HEK293 (cell line): Measurements from ENCODE around the gene WDR70.
A peak's percentile ranks its signal among the peaks of the same experiment; 100 is the strongest.
"Not testable (repeated sequence)": the region's sequence is repeated elsewhere in the genome, so short reads cannot be mapped to it uniquely, and the experiment has no call there.

ENCODE experiments used
- CTCF ChIA-PET: fragments of 350-600 bp; formaldehyde crosslinking; extraction: SDS; loops from one replicate; lab custom pipeline; 2021; ENCODE audit warnings: antibody characterized with exemption; lab: Yijun Ruan, JAX
- POLR2A ChIA-PET: fragments of 300-600 bp; formaldehyde crosslinking; extraction: SDS; loops from one replicate; lab custom pipeline; 2020; ENCODE audit warnings: antibody characterized with exemption, inconsistent platforms; lab: Yijun Ruan, JAX
- H3K27ac ChIP-seq: fragments of 200-500 bp; sonication (Bioruptor generic); 2 replicates; pipeline ENCODE4 v1.5.1; 2014; ENCODE audit warnings: low read depth, low read length, control low read depth, inconsistent platforms; ENCODE audit errors: extremely low read depth
- H3K36me3 ChIP-seq, 2 experiments: fragments of 200-500 bp in 1 of 2; sonication (Bioruptor generic) in 1 of 2; 1 replicate in 1 of 2; 2 replicates in 1 of 2; pipeline ENCODE4 v1.5.1; 2014 to 2017; ENCODE audit warnings: inconsistent platforms in 2 of 2, low read length in 2 of 2; ENCODE audit not compliant: control insufficient read depth in 2 of 2, insufficient read depth in 1 of 2
- H3K4me1 ChIP-seq: fragments of 200-500 bp; sonication (Bioruptor generic); 2 replicates; pipeline ENCODE4 v1.5.1; 2014; ENCODE audit warnings: mild to moderate bottlenecking, low read length, inconsistent platforms; ENCODE audit not compliant: control insufficient read depth, insufficient read depth
- H3K4me3 ChIP-seq: 2 replicates; pipeline ENCODE4 v1.5.1; 2011; ENCODE audit warnings: low read depth, mild to moderate bottlenecking, control low read depth, low read length, moderate library complexity
- H3K9me3 ChIP-seq: fragments of 200-500 bp; sonication (Bioruptor generic); 2 replicates; pipeline ENCODE4 v1.5.1; 2014; ENCODE audit warnings: low read depth, low read length, inconsistent platforms; ENCODE audit not compliant: control insufficient read depth, insufficient read depth
- BCL11B ChIP-seq: fragments of 450-650 bp; formaldehyde crosslinking; IDR thresholded peaks from 2 replicates; pipeline ENCODE4 v1.5.1; 2016; ENCODE audit warnings: low read depth, missing biosample characterization, missing genetic modification characterization
- KLF1 ChIP-seq: fragments of 450-650 bp; formaldehyde crosslinking; IDR thresholded peaks from 2 replicates; pipeline ENCODE4 v1.5.1; 2016; ENCODE audit warnings: missing biosample characterization, missing genetic modification characterization
- KLF7 ChIP-seq: fragments of 450-650 bp; formaldehyde crosslinking; IDR thresholded peaks from 2 replicates; pipeline ENCODE4 v1.5.1; 2016; ENCODE audit warnings: missing biosample characterization, missing genetic modification characterization, borderline replicate concordance
- KLF8 ChIP-seq: fragments of 450-650 bp; formaldehyde crosslinking; IDR thresholded peaks from 2 replicates; pipeline ENCODE4 v1.5.1; 2016; ENCODE audit warnings: missing biosample characterization, missing genetic modification characterization
- MYNN ChIP-seq: fragments of 450-650 bp; formaldehyde crosslinking; IDR thresholded peaks from 2 replicates; pipeline ENCODE4 v1.5.1; 2016; ENCODE audit warnings: missing biosample characterization, missing genetic modification characterization, borderline replicate concordance
- ZBTB1 ChIP-seq: fragments of 450-650 bp; formaldehyde crosslinking; IDR thresholded peaks from 2 replicates; pipeline ENCODE4 v1.5.1; 2016; ENCODE audit warnings: missing biosample characterization, missing genetic modification characterization
- ZBTB21 ChIP-seq: fragments of 450-650 bp; formaldehyde crosslinking; IDR thresholded peaks from 2 replicates; pipeline ENCODE4 v1.5.1; 2017; ENCODE audit warnings: missing biosample characterization, missing genetic modification characterization
- ZNF10 ChIP-seq: fragments of 450-650 bp; formaldehyde crosslinking; IDR thresholded peaks from 2 replicates; pipeline ENCODE4 v1.5.1; 2017; ENCODE audit warnings: missing biosample characterization, missing genetic modification characterization
- ZNF2 ChIP-seq: fragments of 450-650 bp; formaldehyde crosslinking; IDR thresholded peaks from 2 replicates; pipeline ENCODE4 v1.5.1; 2016; ENCODE audit warnings: missing biosample characterization, missing genetic modification characterization
- ZNF302 ChIP-seq: fragments of 450-650 bp; formaldehyde crosslinking; IDR thresholded peaks from 2 replicates; pipeline ENCODE4 v1.5.1; 2016; ENCODE audit warnings: missing biosample characterization, missing genetic modification characterization, low read depth
- ZNF501 ChIP-seq: fragments of 450-650 bp; formaldehyde crosslinking; IDR thresholded peaks from 2 replicates; pipeline ENCODE4 v1.5.1; 2016; ENCODE audit warnings: missing biosample characterization, missing genetic modification characterization
- ZNF530 ChIP-seq: fragments of 450-650 bp; formaldehyde crosslinking; IDR thresholded peaks from 2 replicates; pipeline ENCODE4 v1.5.1; 2016; ENCODE audit warnings: low read depth, missing biosample characterization, missing genetic modification characterization
- ZSCAN30 ChIP-seq: fragments of 450-650 bp; IDR thresholded peaks from 2 replicates; pipeline ENCODE4 v1.5.1; 2018; ENCODE audit warnings: missing biosample characterization, mild to moderate bottlenecking, missing genetic modification characterization, moderate library complexity
- TF ChIP-seq, protein P1 (sequence below): fragments of 450-650 bp; formaldehyde crosslinking; IDR thresholded peaks from 2 replicates; pipeline ENCODE4 v1.5.1; 2016; ENCODE audit warnings: missing biosample characterization, missing genetic modification characterization
- TF ChIP-seq, protein P2 (sequence below): fragments of 450-650 bp; formaldehyde crosslinking; IDR thresholded peaks from 2 replicates; pipeline ENCODE4 v1.5.1; 2016; ENCODE audit warnings: missing biosample characterization, missing genetic modification characterization, borderline replicate concordance
- TF ChIP-seq, protein P3 (sequence below): fragments of 450-650 bp; formaldehyde crosslinking; IDR thresholded peaks from 2 replicates; pipeline ENCODE4 v1.5.1; 2017; ENCODE audit warnings: missing biosample characterization, missing genetic modification characterization

Gene WDR70

DNA sequence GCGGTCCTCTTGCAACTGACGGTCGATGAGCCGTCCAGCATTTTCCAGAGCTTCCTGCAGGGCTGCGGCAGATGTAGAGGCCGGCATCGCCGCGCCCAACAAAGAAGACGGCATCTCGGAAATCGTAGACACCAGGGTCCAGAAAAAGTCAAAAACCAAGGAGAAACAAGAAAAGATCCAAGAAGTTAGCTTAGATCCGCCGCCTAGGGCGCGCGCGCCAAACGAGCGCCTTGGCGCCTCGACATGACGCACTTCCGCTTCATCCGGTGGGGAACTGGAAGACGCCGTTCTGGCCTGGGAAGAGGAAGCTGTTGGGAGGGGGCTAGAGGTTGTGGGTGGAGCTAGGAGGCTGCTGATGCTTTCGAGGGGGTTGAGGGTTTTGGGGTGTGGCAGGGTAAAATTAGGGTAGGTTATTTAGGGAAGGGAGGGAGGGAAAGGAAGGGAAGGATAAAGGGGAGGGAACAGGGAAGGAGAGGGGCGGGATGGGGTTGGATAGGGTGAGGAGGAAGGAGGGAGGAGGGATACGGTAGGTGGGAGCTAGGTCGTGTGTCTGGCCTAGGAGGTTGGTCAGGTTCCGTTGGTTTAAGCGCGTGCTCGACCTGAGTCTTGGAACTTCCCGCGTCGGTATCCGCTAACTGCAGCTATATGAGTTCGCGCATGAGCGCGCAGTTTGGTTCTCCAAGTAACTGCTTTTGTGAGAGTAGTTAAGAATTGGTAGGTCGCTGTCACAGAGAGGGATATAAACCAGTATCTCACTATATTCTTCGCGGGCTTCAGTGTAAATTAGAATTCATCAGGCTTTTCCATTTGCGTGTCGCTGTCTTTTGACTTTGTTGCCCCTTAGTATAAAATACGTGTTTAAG, 8.0 kb upstream of the WDR70 start, which contains the start of gene NUP155 (continued):
- TF ChIP-seq, protein P1, sequence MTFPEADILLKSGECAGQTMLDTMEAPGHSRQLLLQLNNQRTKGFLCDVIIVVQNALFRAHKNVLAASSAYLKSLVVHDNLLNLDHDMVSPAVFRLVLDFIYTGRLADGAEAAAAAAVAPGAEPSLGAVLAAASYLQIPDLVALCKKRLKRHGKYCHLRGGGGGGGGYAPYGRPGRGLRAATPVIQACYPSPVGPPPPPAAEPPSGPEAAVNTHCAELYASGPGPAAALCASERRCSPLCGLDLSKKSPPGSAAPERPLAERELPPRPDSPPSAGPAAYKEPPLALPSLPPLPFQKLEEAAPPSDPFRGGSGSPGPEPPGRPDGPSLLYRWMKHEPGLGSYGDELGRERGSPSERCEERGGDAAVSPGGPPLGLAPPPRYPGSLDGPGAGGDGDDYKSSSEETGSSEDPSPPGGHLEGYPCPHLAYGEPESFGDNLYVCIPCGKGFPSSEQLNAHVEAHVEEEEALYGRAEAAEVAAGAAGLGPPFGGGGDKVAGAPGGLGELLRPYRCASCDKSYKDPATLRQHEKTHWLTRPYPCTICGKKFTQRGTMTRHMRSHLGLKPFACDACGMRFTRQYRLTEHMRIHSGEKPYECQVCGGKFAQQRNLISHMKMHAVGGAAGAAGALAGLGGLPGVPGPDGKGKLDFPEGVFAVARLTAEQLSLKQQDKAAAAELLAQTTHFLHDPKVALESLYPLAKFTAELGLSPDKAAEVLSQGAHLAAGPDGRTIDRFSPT (tag by site-specific recombination), result peak; percentile 77; the same call in 1 of the 2 replicates
- TF ChIP-seq ZNF2 (peak; percentile 68; the same call in 1 of the 2 replicates), ZNF530 (tag by site-specific recombination) (peak; percentile 100), ZSCAN30 (tag by site-specific recombination) (peak; percentile 29; the same call in 1 of the 2 replicates), MYNN (tag by site-specific recombination) (no peak), ZNF501 (tag by site-specific recombination) (peak; percentile 94), ZNF10 (peak; percentile 59; the same call in 1 of the 2 replicates), ZNF302 (tag by site-specific recombination) (peak; percentile 56; the same call in 1 of the 2 replicates), KLF8 (peak; percentile 100)
- TF ChIP-seq, protein P2, sequence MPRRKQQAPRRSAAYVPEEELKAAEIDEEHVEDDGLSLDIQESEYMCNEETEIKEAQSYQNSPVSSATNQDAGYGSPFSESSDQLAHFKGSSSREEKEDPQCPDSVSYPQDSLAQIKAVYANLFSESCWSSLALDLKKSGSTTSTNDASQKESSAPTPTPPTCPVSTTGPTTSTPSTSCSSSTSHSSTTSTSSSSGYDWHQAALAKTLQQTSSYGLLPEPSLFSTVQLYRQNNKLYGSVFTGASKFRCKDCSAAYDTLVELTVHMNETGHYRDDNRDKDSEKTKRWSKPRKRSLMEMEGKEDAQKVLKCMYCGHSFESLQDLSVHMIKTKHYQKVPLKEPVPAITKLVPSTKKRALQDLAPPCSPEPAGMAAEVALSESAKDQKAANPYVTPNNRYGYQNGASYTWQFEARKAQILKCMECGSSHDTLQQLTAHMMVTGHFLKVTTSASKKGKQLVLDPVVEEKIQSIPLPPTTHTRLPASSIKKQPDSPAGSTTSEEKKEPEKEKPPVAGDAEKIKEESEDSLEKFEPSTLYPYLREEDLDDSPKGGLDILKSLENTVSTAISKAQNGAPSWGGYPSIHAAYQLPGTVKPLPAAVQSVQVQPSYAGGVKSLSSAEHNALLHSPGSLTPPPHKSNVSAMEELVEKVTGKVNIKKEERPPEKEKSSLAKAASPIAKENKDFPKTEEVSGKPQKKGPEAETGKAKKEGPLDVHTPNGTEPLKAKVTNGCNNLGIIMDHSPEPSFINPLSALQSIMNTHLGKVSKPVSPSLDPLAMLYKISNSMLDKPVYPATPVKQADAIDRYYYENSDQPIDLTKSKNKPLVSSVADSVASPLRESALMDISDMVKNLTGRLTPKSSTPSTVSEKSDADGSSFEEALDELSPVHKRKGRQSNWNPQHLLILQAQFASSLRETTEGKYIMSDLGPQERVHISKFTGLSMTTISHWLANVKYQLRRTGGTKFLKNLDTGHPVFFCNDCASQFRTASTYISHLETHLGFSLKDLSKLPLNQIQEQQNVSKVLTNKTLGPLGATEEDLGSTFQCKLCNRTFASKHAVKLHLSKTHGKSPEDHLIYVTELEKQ (tag by site-specific recombination), result 0 out of 2 replicates have a peak, but pooled peaks have one; percentile 24
- TF ChIP-seq, protein P3, sequence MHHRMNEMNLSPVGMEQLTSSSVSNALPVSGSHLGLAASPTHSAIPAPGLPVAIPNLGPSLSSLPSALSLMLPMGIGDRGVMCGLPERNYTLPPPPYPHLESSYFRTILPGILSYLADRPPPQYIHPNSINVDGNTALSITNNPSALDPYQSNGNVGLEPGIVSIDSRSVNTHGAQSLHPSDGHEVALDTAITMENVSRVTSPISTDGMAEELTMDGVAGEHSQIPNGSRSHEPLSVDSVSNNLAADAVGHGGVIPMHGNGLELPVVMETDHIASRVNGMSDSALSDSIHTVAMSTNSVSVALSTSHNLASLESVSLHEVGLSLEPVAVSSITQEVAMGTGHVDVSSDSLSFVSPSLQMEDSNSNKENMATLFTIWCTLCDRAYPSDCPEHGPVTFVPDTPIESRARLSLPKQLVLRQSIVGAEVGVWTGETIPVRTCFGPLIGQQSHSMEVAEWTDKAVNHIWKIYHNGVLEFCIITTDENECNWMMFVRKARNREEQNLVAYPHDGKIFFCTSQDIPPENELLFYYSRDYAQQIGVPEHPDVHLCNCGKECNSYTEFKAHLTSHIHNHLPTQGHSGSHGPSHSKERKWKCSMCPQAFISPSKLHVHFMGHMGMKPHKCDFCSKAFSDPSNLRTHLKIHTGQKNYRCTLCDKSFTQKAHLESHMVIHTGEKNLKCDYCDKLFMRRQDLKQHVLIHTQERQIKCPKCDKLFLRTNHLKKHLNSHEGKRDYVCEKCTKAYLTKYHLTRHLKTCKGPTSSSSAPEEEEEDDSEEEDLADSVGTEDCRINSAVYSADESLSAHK (tag by site-specific recombination), result 0 out of 2 replicates have a peak, but pooled peaks have one; percentile 6

DNA sequence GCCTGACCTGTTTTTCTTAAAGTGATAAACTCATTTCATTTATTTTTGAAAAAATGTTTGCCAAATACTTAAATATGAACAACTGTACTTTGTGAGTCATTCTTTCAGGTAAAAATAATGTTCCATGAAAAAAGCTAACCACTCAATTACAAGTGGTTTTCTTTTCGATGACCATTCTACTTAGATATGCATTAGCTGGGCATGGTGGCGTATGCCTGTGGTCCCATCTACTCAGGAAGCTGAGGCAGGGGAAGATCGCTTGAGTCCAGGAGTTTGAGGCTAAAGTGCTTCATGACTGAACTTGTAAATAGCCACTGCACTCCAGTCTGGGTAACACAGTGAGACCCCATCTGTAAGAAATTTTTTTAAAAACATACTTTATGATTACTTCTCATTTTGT, 4.0 kb upstream of the WDR70 start:
- H3K4me1 ChIP-seq, result no peaks in the 10 kb centered on the region; the same call in 1 of the 2 replicates
- TF ChIP-seq BCL11B (tag by site-specific recombination) (no peak), KLF7 (tag by site-specific recombination) (no peak), ZBTB1 (no peak), KLF1 (tag by site-specific recombination) (no peak), ZBTB21 (no peak)
- H3K27ac ChIP-seq, result no peak overlapping the region
- no peaks in the 10 kb centered on the region for H3K36me3 ChIP-seq
- no peaks in the 10 kb centered on the region for H3K9me3 ChIP-seq
- POLR2A ChIA-PET, result no interaction called here
- no peak overlapping the region for H3K4me3 ChIP-seq
- CTCF ChIA-PET, result no interaction called here

DNA sequence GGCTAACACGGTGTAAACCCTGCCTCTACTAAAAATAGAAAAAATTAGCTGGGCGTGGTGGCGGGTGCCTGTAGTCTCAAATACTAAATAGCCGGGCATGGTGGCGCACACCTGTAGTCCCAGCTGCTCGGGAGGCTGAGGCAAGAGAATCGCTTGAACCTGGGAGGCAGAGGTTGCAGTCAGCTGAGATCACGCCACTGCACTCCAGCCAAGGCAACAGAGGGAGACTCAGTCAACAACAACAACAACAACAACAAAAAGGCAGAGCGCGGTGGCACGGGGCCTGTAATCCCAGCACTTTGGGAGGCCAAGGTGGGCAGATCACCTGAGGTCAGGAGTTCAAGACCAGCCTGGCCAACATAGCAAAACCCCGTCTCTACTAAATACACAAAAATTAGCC, 1.1 kb upstream of the WDR70 start:
- H3K9me3 ChIP-seq, result not testable (repeated sequence)

More for the DNA sequence above, 1.1 kb upstream of the WDR70 start:
- POLR2A ChIA-PET, H3K4me3 ChIP-seq, CTCF ChIA-PET, H3K27ac ChIP-seq, H3K4me1 ChIP-seq: not testable (repeated sequence)
- peaks cover 12 to 15% of the 10 kb centered on the region in 2 experiments; a peak in 2 of 3 replicates for H3K36me3 ChIP-seq
